ENCODE measurements around the gene PUS10. TPM values are rescaled to one million over a fixed set of nuclear protein-coding genes. Genes with fewer than 3 reads are reported as not detected.

The PUS10 gene
- total and polyA plus RNA-seq, 2 of the 4 experiments (the other 2 are of a cell fraction): 4.4 to 5.7 TPM

DNA sequence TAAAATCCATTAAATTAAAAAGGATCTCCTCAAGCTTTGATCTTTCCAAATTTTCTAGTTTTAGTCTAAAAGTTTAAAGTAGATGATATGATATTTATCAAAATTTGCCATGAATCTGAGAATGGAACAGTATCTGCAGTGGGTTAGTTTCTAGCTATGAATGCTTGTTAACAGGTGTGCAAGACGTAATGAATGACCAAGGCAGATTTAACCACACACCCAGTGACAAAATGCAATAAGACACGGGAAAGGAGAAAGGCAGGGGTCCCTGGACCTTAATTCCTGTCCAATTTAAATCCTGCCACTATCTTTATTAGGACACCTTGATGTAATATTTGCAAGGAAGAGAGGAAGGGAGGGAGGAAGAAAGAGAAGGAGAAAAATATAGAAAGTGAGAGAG, 31.0 kb downstream of the PUS10 start:
- H3K4me1 ChIP-seq (ENCODE audit: control insufficient read depth, insufficient read depth, low read length): no peaks in the 10 kb centered on the region
- H4K91ac ChIP-seq (ENCODE audit: insufficient read depth, low read depth, low read length): no peak overlapping the region
- no peak overlapping the region for H2BK15ac ChIP-seq (ENCODE audit: low read depth, low read length)
- H4K5ac ChIP-seq (ENCODE audit: low read depth, low read length): no peak overlapping the region
- TF ChIP-seq RAD21 (IDR thresholded peaks at IDR 0.05; ENCODE audit: low read length): no peak
- no peak for TF ChIP-seq CEBPB (IDR thresholded peaks at IDR 0.05; ENCODE audit: low read depth, low read length)
- no peak for TF ChIP-seq FOS (IDR thresholded peaks at IDR 0.05; ENCODE audit: low read depth, low read length)
- TF ChIP-seq, protein P1, sequence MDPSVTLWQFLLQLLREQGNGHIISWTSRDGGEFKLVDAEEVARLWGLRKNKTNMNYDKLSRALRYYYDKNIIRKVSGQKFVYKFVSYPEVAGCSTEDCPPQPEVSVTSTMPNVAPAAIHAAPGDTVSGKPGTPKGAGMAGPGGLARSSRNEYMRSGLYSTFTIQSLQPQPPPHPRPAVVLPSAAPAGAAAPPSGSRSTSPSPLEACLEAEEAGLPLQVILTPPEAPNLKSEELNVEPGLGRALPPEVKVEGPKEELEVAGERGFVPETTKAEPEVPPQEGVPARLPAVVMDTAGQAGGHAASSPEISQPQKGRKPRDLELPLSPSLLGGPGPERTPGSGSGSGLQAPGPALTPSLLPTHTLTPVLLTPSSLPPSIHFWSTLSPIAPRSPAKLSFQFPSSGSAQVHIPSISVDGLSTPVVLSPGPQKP (IDR thresholded peaks at IDR 0.05; ENCODE audit: borderline replicate concordance, low read depth, low read length): no peak
- TF ChIP-seq SMC3 (IDR thresholded peaks at IDR 0.05; ENCODE audit: low read depth, low read length): no peak
- TF ChIP-seq MAZ (IDR thresholded peaks at IDR 0.05; ENCODE audit: borderline replicate concordance, low read depth, low read length): no peak
- no peak for TF ChIP-seq CHD1 (IDR thresholded peaks at IDR 0.05; ENCODE audit: low read depth, low read length)
- no peak for TF ChIP-seq NFE2L2 (IDR thresholded peaks at IDR 0.05; ENCODE audit: low read depth, low read length)
- TF ChIP-seq MXI1 (IDR thresholded peaks at IDR 0.05; ENCODE audit: borderline replicate concordance, low read depth, low read length): no peak
- no peak for TF ChIP-seq RCOR1 (IDR thresholded peaks at IDR 0.05; ENCODE audit: insufficient replicate concordance, low read length)
- TF ChIP-seq, protein P2, sequence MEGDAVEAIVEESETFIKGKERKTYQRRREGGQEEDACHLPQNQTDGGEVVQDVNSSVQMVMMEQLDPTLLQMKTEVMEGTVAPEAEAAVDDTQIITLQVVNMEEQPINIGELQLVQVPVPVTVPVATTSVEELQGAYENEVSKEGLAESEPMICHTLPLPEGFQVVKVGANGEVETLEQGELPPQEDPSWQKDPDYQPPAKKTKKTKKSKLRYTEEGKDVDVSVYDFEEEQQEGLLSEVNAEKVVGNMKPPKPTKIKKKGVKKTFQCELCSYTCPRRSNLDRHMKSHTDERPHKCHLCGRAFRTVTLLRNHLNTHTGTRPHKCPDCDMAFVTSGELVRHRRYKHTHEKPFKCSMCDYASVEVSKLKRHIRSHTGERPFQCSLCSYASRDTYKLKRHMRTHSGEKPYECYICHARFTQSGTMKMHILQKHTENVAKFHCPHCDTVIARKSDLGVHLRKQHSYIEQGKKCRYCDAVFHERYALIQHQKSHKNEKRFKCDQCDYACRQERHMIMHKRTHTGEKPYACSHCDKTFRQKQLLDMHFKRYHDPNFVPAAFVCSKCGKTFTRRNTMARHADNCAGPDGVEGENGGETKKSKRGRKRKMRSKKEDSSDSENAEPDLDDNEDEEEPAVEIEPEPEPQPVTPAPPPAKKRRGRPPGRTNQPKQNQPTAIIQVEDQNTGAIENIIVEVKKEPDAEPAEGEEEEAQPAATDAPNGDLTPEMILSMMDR (conservative IDR thresholded peaks at IDR 0.05; ENCODE audit: low read depth, low read length): no peak
- TF ChIP-seq RFX5 (IDR thresholded peaks at IDR 0.05; ENCODE audit: low read depth, low read length): no peak
- TF ChIP-seq POLR2A (IDR thresholded peaks at IDR 0.05; ENCODE audit: low read depth, low read length): no peak
- TF ChIP-seq BHLHE40 (IDR thresholded peaks at IDR 0.05; ENCODE audit: low read depth, low read length): no peak
- TF ChIP-seq MAFK (IDR thresholded peaks at IDR 0.05; ENCODE audit: low read depth, low read length): no peak
- TF ChIP-seq, protein P3, sequence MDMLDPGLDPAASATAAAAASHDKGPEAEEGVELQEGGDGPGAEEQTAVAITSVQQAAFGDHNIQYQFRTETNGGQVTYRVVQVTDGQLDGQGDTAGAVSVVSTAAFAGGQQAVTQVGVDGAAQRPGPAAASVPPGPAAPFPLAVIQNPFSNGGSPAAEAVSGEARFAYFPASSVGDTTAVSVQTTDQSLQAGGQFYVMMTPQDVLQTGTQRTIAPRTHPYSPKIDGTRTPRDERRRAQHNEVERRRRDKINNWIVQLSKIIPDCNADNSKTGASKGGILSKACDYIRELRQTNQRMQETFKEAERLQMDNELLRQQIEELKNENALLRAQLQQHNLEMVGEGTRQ (IDR thresholded peaks at IDR 0.05; ENCODE audit: low read depth, low read length): no peak
- no peaks in the 10 kb centered on the region for H3K27me3 ChIP-seq (ENCODE audit: control insufficient read depth, insufficient read depth, low read length)
- H3K4me3 ChIP-seq (ENCODE audit: insufficient read depth, low read depth, low read length): no peak overlapping the region
- no peak overlapping the region for H2AK9ac ChIP-seq (replicated peaks; ENCODE audit: low read depth, low read length, poor library complexity)
- H2BK5ac ChIP-seq (ENCODE audit: low read depth, low read length, poor library complexity, severe bottlenecking): no peak overlapping the region
- H3K23ac ChIP-seq (ENCODE audit: low read depth, low read length): no peak overlapping the region
- H4K8ac ChIP-seq (ENCODE audit: low read depth in 2 of 2, low read length in 2 of 2): no peak overlapping the region
- H3K79me1 ChIP-seq (ENCODE audit: low read depth in 1 of 2, low read length in 2 of 2): no peaks in the 10 kb centered on the region
- no peaks in the 10 kb centered on the region for H3K9me1 ChIP-seq (ENCODE audit: insufficient read depth, low read length)
- no peak overlapping the region for H2BK20ac ChIP-seq (ENCODE audit: low read depth, low read length)
- H3K14ac ChIP-seq (replicated peaks; ENCODE audit: low read depth, low read length): no peak overlapping the region
- in situ Hi-C loops (cut with MboI; ENCODE audit: low sequenced_read_pairs): no loop called here
- no peak for DNase-seq
- no peak overlapping the region for H3K56ac ChIP-seq (ENCODE audit: extremely low read depth, insufficient read depth, low read length)
- dilution Hi-C loops (cut with HindIII; ENCODE audit: low sequenced_read_pairs, unreplicated experiment): no loop called here
- H2AK5ac ChIP-seq (ENCODE audit: low read depth, low read length): no peak overlapping the region
- no peak overlapping the region for H3K27ac ChIP-seq (ENCODE audit: insufficient read depth, low read length)
- POLR2A ChIA-PET (ENCODE audit: unreplicated experiment): no interaction called here
- ATAC-seq (ENCODE audit: low read depth): no peak
- no peak overlapping the region for H3K4ac ChIP-seq (ENCODE audit: low read depth, low read length)
- no TSS peak for BruUV-seq (replicated peaks)
- intact Hi-C loops (cut with micrococcal nuclease): no loop called here
- no CpG with 5 or more reads among the region's 2 CpGs for WGBS, 2 experiments (ENCODE audit: extremely low coverage in 2 of 2, insufficient read length in 1 of 2)
- H2AFZ ChIP-seq (replicated peaks; ENCODE audit: low read length, poor library complexity): no peak overlapping the region
- H2BK120ac ChIP-seq (ENCODE audit: low read depth, low read length): no peak overlapping the region
- H4K20me1 ChIP-seq (ENCODE audit: insufficient read depth, low read length): no peaks in the 10 kb centered on the region
- no peaks in the 10 kb centered on the region for H3K36me3 ChIP-seq (ENCODE audit: control insufficient read depth, insufficient read depth, low read length)
- H3K18ac ChIP-seq (ENCODE audit: low read depth, low read length): no peak overlapping the region
- CTCF ChIA-PET: interaction anchor here (1.1 kb wide), 1 partner anchor 11 kb away, joined by 3 read pairs; no protein-coding TSS in a partner anchor
- H3K9ac ChIP-seq (ENCODE audit: low read depth, low read length): no peak overlapping the region
- peaks cover 4% of the 10 kb centered on the region for H3K9me3 ChIP-seq (ENCODE audit: control insufficient read depth, insufficient read depth, low read length)
- H3K4me2 ChIP-seq (ENCODE audit: low read depth, low read length): no peak overlapping the region
